GM12878 (cell line): ENCODE results near the gene MT4. TPM values are rescaled to one million over a fixed set of nuclear protein-coding genes. Genes with fewer than 3 reads are reported as not detected.
A peak's percentile ranks its signal among the peaks of the same experiment; 100 is the strongest.

Source experiments
- ATAC-seq: fragments of 200-7000 bp; cut with Tn5 transposase; 3 replicates; pipeline ENCODE4 v1.9.1; 2020; ENCODE audit warnings: mild to moderate bottlenecking, moderate library complexity
- BruUV-seq: library from RNA; stranded (reverse); fragments of 400-500 nt; replicated peaks from 2 replicates; lab custom pipeline; 2021; lab: Mats Ljungman, UMichigan
- CTCF ChIA-PET: fragments of 300-600 bp; sonication (Branson Sonifier 250); formaldehyde crosslinking; extraction: SDS; loops from one replicate; lab custom pipeline; 2021; ENCODE audit warnings: inconsistent platforms; lab: Yijun Ruan, JAX
- POLR2A ChIA-PET: fragments of 350-600 bp; formaldehyde crosslinking; extraction: SDS; loops from one replicate; lab custom pipeline; 2021; ENCODE audit warnings: inconsistent platforms; lab: Charles Lee
- RAD21 ChIA-PET: fragments of 300-600 bp; sonication (Branson Sonifier 250); formaldehyde crosslinking; loops from one replicate; lab custom pipeline; 2023; ENCODE audit warnings: antibody characterized with exemption; ENCODE audit not compliant: unreplicated experiment; lab: Charles Lee
- SMC1A ChIA-PET: fragments of 300-600 bp; sonication (Branson Sonifier 250); formaldehyde crosslinking; loops from one replicate; lab custom pipeline; 2023; ENCODE audit not compliant: unreplicated experiment, uncharacterized antibody; lab: Charles Lee
- DNase-seq: peaks from one replicate; pipeline ENCODE4 v3.0.0-alpha.2; 2011; ENCODE audit warnings: low read depth, low spot score
- FAIRE-seq: peaks from 3 replicates; lab custom pipeline; 2011; peaks lifted over from hg19 to GRCh38; lab: Jason Lieb, UNC
- H2AFZ ChIP-seq: 2 replicates; pipeline ENCODE4 v1.6.0; 2011; ENCODE audit warnings: low read depth, low read length, control low read depth; ENCODE audit not compliant: control insufficient read depth
- H3K27ac ChIP-seq: 2 replicates; pipeline ENCODE4 v1.5.1; 2011; ENCODE audit warnings: control low read depth; ENCODE audit not compliant: control insufficient read depth, insufficient read depth
- H3K27me3 ChIP-seq, 2 experiments: replicated peaks in 1 of 2; 2 replicates each; pipeline versions ENCODE4 v1.6.0 to v1.6.1; 2011; ENCODE audit warnings: low read length in 1 of 2; ENCODE audit not compliant: control insufficient read depth in 2 of 2, insufficient read depth in 2 of 2
- H3K36me3 ChIP-seq, 2 experiments: 2 replicates each; pipeline ENCODE4 v1.5.1; 2011; ENCODE audit warnings: low read length in 1 of 2; ENCODE audit not compliant: control insufficient read depth in 2 of 2, insufficient read depth in 2 of 2
- H3K4me1 ChIP-seq: 2 replicates; pipeline ENCODE4 v1.6.1; 2011; ENCODE audit warnings: mild to moderate bottlenecking, low read length, moderate library complexity, mixed read lengths; ENCODE audit not compliant: control insufficient read depth, insufficient read depth
- H3K4me2 ChIP-seq: 2 replicates; pipeline ENCODE4 v1.6.0; 2011; ENCODE audit warnings: control low read depth; ENCODE audit not compliant: control insufficient read depth, insufficient read depth
- H3K4me3 ChIP-seq: fragments of 200-600 bp; sonication (generic); 2 replicates; pipeline ENCODE4 v1.5.1; 2016
- H3K79me2 ChIP-seq: 2 replicates; pipeline ENCODE4 v1.6.0; 2011; ENCODE audit warnings: low read length; ENCODE audit not compliant: control insufficient read depth, insufficient read depth
- H3K9ac ChIP-seq: 2 replicates; pipeline ENCODE4 v1.8.0; 2011; ENCODE audit warnings: low read length, control low read depth, mixed read lengths; ENCODE audit not compliant: control insufficient read depth, insufficient read depth
- H3K9me3 ChIP-seq: replicated peaks from 3 replicates; pipeline ENCODE4 v1.5.1; 2011; ENCODE audit warnings: mild to moderate bottlenecking, low read length; ENCODE audit not compliant: control insufficient read depth, insufficient read depth
- H4K20me1 ChIP-seq: 2 replicates; pipeline ENCODE4 v1.6.0; 2011; ENCODE audit not compliant: control insufficient read depth, insufficient read depth
- CUX1 ChIP-seq: IDR thresholded peaks from 2 replicates; pipeline ENCODE4 v1.6.1; 2012; ENCODE audit warnings: improper control_type of control experiment, low read depth, low read length; ENCODE audit not compliant: insufficient replicate concordance
- EP300 ChIP-seq, 2 experiments: fragments of 150-350 bp in 1 of 2; IDR thresholded peaks; 2 replicates each; pipeline ENCODE4 v1.6.1; 2011 to 2012; ENCODE audit warnings: low read depth in 2 of 2, low read length in 2 of 2, borderline replicate concordance in 1 of 2, improper control_type of control experiment in 1 of 2, inconsistent platforms in 1 of 2; ENCODE audit not compliant: control insufficient read depth in 1 of 2
- MEF2A ChIP-seq: IDR thresholded peaks from 2 replicates; pipeline ENCODE4 v1.6.1; 2011; ENCODE audit warnings: low read depth, mild to moderate bottlenecking, low read length, moderate library complexity; ENCODE audit not compliant: insufficient read depth
- MTA2 ChIP-seq: fragments of 450-650 bp; IDR thresholded peaks from 2 replicates; pipeline ENCODE4 v1.6.1; 2016; ENCODE audit warnings: low read depth, mild to moderate bottlenecking, moderate library complexity
- MTA3 ChIP-seq: IDR thresholded peaks from 2 replicates; pipeline ENCODE4 v1.6.1; 2012; ENCODE audit warnings: low read length, inconsistent platforms, borderline replicate concordance
- NBN ChIP-seq: fragments of 450-650 bp; IDR thresholded peaks from 2 replicates; pipeline ENCODE4 v1.6.1; 2016
- NFYA ChIP-seq: IDR thresholded peaks from 2 replicates; pipeline ENCODE4 v1.6.1; 2011; ENCODE audit warnings: low read depth, mild to moderate bottlenecking, low read length, improper control_type of control experiment, borderline replicate concordance
- PBX3 ChIP-seq: IDR thresholded peaks from 2 replicates; pipeline ENCODE4 v1.6.1; 2011; ENCODE audit warnings: mild to moderate bottlenecking, low read depth, low read length, moderate library complexity; ENCODE audit not compliant: insufficient replicate concordance
- RBBP5 ChIP-seq: fragments of 200-600 bp; sonication (generic); conservative IDR thresholded peaks from 2 replicates; pipeline ENCODE4 v1.6.1; 2016
- SPI1 ChIP-seq: IDR thresholded peaks from 2 replicates; pipeline ENCODE4 v1.6.1; 2011; ENCODE audit warnings: low read depth, mild to moderate bottlenecking, low read length, moderate library complexity, borderline replicate concordance; ENCODE audit not compliant: insufficient read depth
- SREBF1 ChIP-seq: IDR thresholded peaks from 2 replicates; pipeline ENCODE4 v1.6.1; 2012; ENCODE audit warnings: mild to moderate bottlenecking, low read length
- SREBF2 ChIP-seq: IDR thresholded peaks from 2 replicates; pipeline ENCODE4 v1.6.1; 2012; ENCODE audit warnings: mild to moderate bottlenecking, low read length
- SRF ChIP-seq, 2 experiments: IDR thresholded peaks; 2 replicates each; pipeline ENCODE4 v1.6.1; 2011; ENCODE audit warnings: low read depth in 2 of 2, low read length in 2 of 2, mild to moderate bottlenecking in 1 of 2, moderate library complexity in 1 of 2
- TCF12 ChIP-seq: IDR thresholded peaks from 2 replicates; pipeline ENCODE4 v1.6.1; 2011; ENCODE audit warnings: low read depth, mild to moderate bottlenecking, low read length
- USF1 ChIP-seq: IDR thresholded peaks from 2 replicates; pipeline ENCODE4 v1.6.1; 2011; ENCODE audit warnings: borderline replicate concordance, low read depth, mild to moderate bottlenecking, moderate library complexity, mixed read lengths, low read length; ENCODE audit not compliant: insufficient read depth; ENCODE audit errors: extremely low read length
- ZZZ3 ChIP-seq: IDR thresholded peaks from 2 replicates; pipeline ENCODE4 v1.6.1; 2011; ENCODE audit warnings: low read depth; ENCODE audit not compliant: control insufficient read depth, insufficient read length
- WGBS: methylation state at CpG from one replicate; pipeline ENCODE4 v1.1.6; 2016; ENCODE audit warnings: low lambda C conversion rate; ENCODE audit not compliant: insufficient replicate concordance, insufficient coverage; ENCODE audit errors: missing lambda C conversion rate; 5-methylcytosine and 5-hydroxymethylcytosine counted together
- in situ Hi-C: fragments of 300-500 bp; cut with MboI; formaldehyde crosslinking; loops from 9 replicates; pipeline ENCODE4 v1.14.3; 2018; ENCODE audit warnings: mixed read lengths
- intact Hi-C: fragments of 100-400 bp; cut with micrococcal nuclease; formaldehyde crosslinking; loops from one replicate; pipeline ENCODE4 v1.14.2; 2022; ENCODE audit not compliant: unreplicated experiment
- polyA plus RNA-seq, 11 experiments: library from polyadenylated mRNA; depleted of rRNA in 4 of 11; unstranded in 6 of 11; stranded (reverse) in 5 of 11; fragments of >200 nt; fragmentation: Nextera tagmentation in 4 of 11; fragmentation: Illumina TruSeq in 1 of 11; extraction: Ambion mirVana in 4 of 11; extraction: Trizol in 1 of 11; gene quantifications; 1 replicate in 1 of 11; 2 replicates in 10 of 11; pipeline versions ENCODE4 v1.2.1 to v1.2.3, GENCODE V29; 2011 to 2016; ENCODE audit warnings: inconsistent platforms in 2 of 11, missing spikeins in 2 of 11, low read depth in 1 of 11
- total RNA-seq, 4 experiments: library from RNA; depleted of rRNA in 3 of 4; stranded (reverse); fragments of >200 nt in 3 of 4; fragmentation: Illumina TruSeq in 1 of 4; extraction: Trizol in 1 of 4; gene quantifications; 2 replicates each; pipeline versions ENCODE4 v1.2.1 to v1.2.3, GENCODE V29; 2013 to 2021

MT4 gene
- total and polyA plus RNA-seq, 10 of the 15 experiments (the other 5 are each of a cell fraction or from before 2014, with no cell fraction given) = not detected

- POLR2A ChIA-PET = no interaction called here
- peak within 1 kb of the TSS; percentile 97 for H2AFZ ChIP-seq
- H3K27me3 ChIP-seq = no peaks in the 10 kb centered on the region
- RAD21 ChIA-PET = interaction anchor here (0.6 to 1.1 kb wide), 3 partner anchors 9 to 91 kb away, joined by 3 read pairs; partner anchors contain the start of genes NUDT21 and OGFOD1
- no peaks in the 10 kb centered on the region; the same call in 2 of the 3 replicates for H3K9me3 ChIP-seq
- BruUV-seq = no TSS peak
- H3K4me1 ChIP-seq = no peaks in the 10 kb centered on the region; the same call in 1 of the 2 replicates
- H3K4me3 ChIP-seq = peak within 1 kb of the TSS; percentile 85
- CTCF ChIA-PET = no interaction called here
- SMC1A ChIA-PET = no interaction called here
- 1% methylated on average over 64 of the region's 65 CpGs for WGBS
- intact Hi-C loops (no loop called here), in situ Hi-C loops (no loop called here)
- H3K4me2 ChIP-seq = peak within 1 kb of the TSS; percentile 79
- H4K20me1 ChIP-seq = no peaks in the 10 kb centered on the region
- DNase-seq = peak; percentile 47
- no peaks in the 10 kb centered on the region for H3K36me3 ChIP-seq
- no peaks in the 10 kb centered on the region for H3K79me2 ChIP-seq
- peak; percentile 93 for FAIRE-seq
- peak within 1 kb of the TSS; percentile 62 for H3K27ac ChIP-seq
- peak within 1 kb of the TSS; percentile 67 for H3K9ac ChIP-seq
- ATAC-seq = peak; percentile 96
- no peak for TF ChIP-seq MEF2A
- no peak for TF ChIP-seq SREBF1
- TF ChIP-seq MTA3 = no peak
- TF ChIP-seq ZZZ3 = no peak
- TF ChIP-seq SPI1 = no peak
- no peak for TF ChIP-seq RBBP5
- no peak for TF ChIP-seq TCF12
- no peak for TF ChIP-seq PBX3
- no peak for TF ChIP-seq CUX1
- TF ChIP-seq NFYA = no peak
- TF ChIP-seq USF1 = no peak
- 0 out of 4 replicates have a peak, but pooled peaks of 1 of the 2 experiments have one; percentile 10 for TF ChIP-seq EP300 (IDR thresholded peaks at IDR 0.05; ENCODE audit: borderline replicate concordance in 1 of 2, control insufficient read depth in 1 of 2, low read depth in 2 of 2, low read length in 2 of 2)
- TF ChIP-seq MTA2 = no peak
- TF ChIP-seq SREBF2 = no peak
- 0 out of 2 replicates have a peak, but pooled peaks have one; percentile 43 for TF ChIP-seq NBN
- no peak for TF ChIP-seq SRF (IDR thresholded peaks at IDR 0.05; ENCODE audit: low read depth in 2 of 2, low read length in 2 of 2)
Measured at GRCh38 chr16:56519459-56520250, 45.2 kb upstream of the MT4 start, which contains the start of gene BBS2. BBS2 (minus strand) TSS chr16:56520024; CDS start chr16:56519862, 162 bp downstream.
